ENCODE measurements around the gene NXPH3. TPM values are rescaled to one million over a fixed set of nuclear protein-coding genes. Genes with fewer than 3 reads are reported as not detected.

Gene NXPH3
- total and polyA plus RNA-seq, 2 of the 13 experiments (the other 11 are each of a cell fraction or from before 2014, with no cell fraction given): 0.04 to 0.58 TPM

- TF ChIP-seq, protein P1, sequence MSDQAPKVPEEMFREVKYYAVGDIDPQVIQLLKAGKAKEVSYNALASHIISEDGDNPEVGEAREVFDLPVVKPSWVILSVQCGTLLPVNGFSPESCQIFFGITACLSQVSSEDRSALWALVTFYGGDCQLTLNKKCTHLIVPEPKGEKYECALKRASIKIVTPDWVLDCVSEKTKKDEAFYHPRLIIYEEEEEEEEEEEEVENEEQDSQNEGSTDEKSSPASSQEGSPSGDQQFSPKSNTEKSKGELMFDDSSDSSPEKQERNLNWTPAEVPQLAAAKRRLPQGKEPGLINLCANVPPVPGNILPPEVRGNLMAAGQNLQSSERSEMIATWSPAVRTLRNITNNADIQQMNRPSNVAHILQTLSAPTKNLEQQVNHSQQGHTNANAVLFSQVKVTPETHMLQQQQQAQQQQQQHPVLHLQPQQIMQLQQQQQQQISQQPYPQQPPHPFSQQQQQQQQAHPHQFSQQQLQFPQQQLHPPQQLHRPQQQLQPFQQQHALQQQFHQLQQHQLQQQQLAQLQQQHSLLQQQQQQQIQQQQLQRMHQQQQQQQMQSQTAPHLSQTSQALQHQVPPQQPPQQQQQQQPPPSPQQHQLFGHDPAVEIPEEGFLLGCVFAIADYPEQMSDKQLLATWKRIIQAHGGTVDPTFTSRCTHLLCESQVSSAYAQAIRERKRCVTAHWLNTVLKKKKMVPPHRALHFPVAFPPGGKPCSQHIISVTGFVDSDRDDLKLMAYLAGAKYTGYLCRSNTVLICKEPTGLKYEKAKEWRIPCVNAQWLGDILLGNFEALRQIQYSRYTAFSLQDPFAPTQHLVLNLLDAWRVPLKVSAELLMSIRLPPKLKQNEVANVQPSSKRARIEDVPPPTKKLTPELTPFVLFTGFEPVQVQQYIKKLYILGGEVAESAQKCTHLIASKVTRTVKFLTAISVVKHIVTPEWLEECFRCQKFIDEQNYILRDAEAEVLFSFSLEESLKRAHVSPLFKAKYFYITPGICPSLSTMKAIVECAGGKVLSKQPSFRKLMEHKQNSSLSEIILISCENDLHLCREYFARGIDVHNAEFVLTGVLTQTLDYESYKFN (CRISPR knock-in tag; conservative IDR thresholded peaks at IDR 0.05): peak; percentile 61
- no peak for TF ChIP-seq LCORL (IDR thresholded peaks at IDR 0.05)
- TF ChIP-seq LCORL (CRISPR knock-in tag; IDR thresholded peaks at IDR 0.05): no peak
- TF ChIP-seq, protein P2, sequence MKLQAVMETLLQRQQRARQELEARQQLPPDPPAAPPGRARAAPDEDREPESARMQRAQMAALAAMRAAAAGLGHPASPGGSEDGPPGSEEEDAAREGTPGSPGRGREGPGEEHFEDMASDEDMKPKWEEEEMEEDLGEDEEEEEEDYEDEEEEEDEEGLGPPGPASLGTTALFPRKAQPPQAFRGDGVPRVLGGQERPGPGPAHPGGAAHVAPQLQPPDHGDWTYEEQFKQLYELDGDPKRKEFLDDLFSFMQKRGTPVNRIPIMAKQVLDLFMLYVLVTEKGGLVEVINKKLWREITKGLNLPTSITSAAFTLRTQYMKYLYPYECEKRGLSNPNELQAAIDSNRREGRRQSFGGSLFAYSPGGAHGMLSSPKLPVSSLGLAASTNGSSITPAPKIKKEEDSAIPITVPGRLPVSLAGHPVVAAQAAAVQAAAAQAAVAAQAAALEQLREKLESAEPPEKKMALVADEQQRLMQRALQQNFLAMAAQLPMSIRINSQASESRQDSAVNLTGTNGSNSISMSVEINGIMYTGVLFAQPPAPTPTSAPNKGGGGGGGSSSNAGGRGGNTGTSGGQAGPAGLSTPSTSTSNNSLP (IDR thresholded peaks at IDR 0.05; ENCODE audit: low read depth, low read length): peak; percentile 58; the same call in 1 of the 2 replicates
- TF ChIP-seq SOX5 (CRISPR knock-in tag; IDR thresholded peaks at IDR 0.05; ENCODE audit: borderline replicate concordance): peak; percentile 90
- TF ChIP-seq, protein P3, sequence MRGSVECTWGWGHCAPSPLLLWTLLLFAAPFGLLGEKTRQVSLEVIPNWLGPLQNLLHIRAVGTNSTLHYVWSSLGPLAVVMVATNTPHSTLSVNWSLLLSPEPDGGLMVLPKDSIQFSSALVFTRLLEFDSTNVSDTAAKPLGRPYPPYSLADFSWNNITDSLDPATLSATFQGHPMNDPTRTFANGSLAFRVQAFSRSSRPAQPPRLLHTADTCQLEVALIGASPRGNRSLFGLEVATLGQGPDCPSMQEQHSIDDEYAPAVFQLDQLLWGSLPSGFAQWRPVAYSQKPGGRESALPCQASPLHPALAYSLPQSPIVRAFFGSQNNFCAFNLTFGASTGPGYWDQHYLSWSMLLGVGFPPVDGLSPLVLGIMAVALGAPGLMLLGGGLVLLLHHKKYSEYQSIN (CRISPR knock-in tag; IDR thresholded peaks at IDR 0.05; ENCODE audit: borderline replicate concordance): no peak
- 0 out of 2 replicates have a peak, but pooled peaks have one; percentile 33 for TF ChIP-seq TARDBP (CRISPR knock-in tag; IDR thresholded peaks at IDR 0.05)
- no peak for TF ChIP-seq ZNF431 (CRISPR knock-in tag; IDR thresholded peaks at IDR 0.05; ENCODE audit: borderline replicate concordance, low read depth)
- TF ChIP-seq FOXA3 (CRISPR knock-in tag; IDR thresholded peaks at IDR 0.05): peak; percentile 32
- TF ChIP-seq TCF7 (IDR thresholded peaks at IDR 0.05; ENCODE audit: low read depth): peak; percentile 90
- TF ChIP-seq ZNF614 (CRISPR knock-in tag; IDR thresholded peaks at IDR 0.05; ENCODE audit: borderline replicate concordance): 0 out of 2 replicates have a peak, but pooled peaks have one; percentile 17
- TF ChIP-seq ZNF780A (CRISPR knock-in tag; IDR thresholded peaks at IDR 0.05): no peak
- no peak for TF ChIP-seq PHF5A (CRISPR knock-in tag; IDR thresholded peaks at IDR 0.05; ENCODE audit: low read depth, unreplicated experiment)
- TF ChIP-seq FOXP4 (CRISPR knock-in tag; IDR thresholded peaks at IDR 0.05): peak; percentile 74
- TF ChIP-seq ZNF781 (CRISPR knock-in tag; IDR thresholded peaks at IDR 0.05; ENCODE audit: borderline replicate concordance, not compliant biosample characterization): no peak
- TF ChIP-seq ISL2 (CRISPR knock-in tag; IDR thresholded peaks at IDR 0.05): peak; percentile 14; the same call in 1 of the 2 replicates
- peak; percentile 58; the same call in 1 of the 2 replicates for TF ChIP-seq NCOR1 (IDR thresholded peaks at IDR 0.05; ENCODE audit: borderline replicate concordance, low read length)
- TF ChIP-seq BRCA1 (CRISPR knock-in tag; IDR thresholded peaks at IDR 0.05): no peak
- TF ChIP-seq ZFP36L1 (CRISPR knock-in tag; IDR thresholded peaks at IDR 0.05): no peak
- no peak for TF ChIP-seq ZNF230 (CRISPR knock-in tag; IDR thresholded peaks at IDR 0.05)
- no peak for TF ChIP-seq MZF1 (CRISPR knock-in tag; IDR thresholded peaks at IDR 0.05; ENCODE audit: borderline replicate concordance)
These were observed 21.1 kb downstream of the NXPH3 start (continued) for GRCh38 chr17:49596613-49597244.

Measured in HepG2 (cell line).